GM18951 (cell line): Measurements from ENCODE around the gene MST1.

Experiments
- POLR2A ChIP-seq: IDR thresholded peaks from 4 replicates; pipeline ENCODE4 v1.6.1; 2011; ENCODE audit warnings: mild to moderate bottlenecking; ENCODE audit not compliant: insufficient read length, insufficient read depth; ENCODE audit errors: extremely low read depth
- in situ Hi-C: fragments of 300-500 bp; cut with MboI; formaldehyde crosslinking; loops from one replicate; pipeline ENCODE4 v1.12.0; 2022; ENCODE audit warnings: low sequenced_read_pairs, mixed read lengths, inconsistent platforms; ENCODE audit not compliant: unreplicated experiment

Gene MST1

GRCh38 chr3:49722896-49723295 is 33.6 kb upstream of the MST1 start:
- no peak for TF ChIP-seq POLR2A

GRCh38 chr3:49721896-49722781 is 32.9 kb upstream of the MST1 start:
- peak; percentile 20 for TF ChIP-seq POLR2A
- in situ Hi-C loops: no loop called here

More at GRCh38 chr3:49722896-49723295, 33.6 kb upstream of the MST1 start:
- in situ Hi-C loops: no loop called here

GRCh38 chr3:49721596-49721895 is 32.3 kb upstream of the MST1 start:
- in situ Hi-C loops: no loop called here
- TF ChIP-seq POLR2A: no peak

GRCh38 chr3:49720855-49721595 is 31.8 kb upstream of the MST1 start:
- in situ Hi-C loops: no loop called here
- TF ChIP-seq POLR2A: no peak

GRCh38 chr3:49719214-49719884 is 30.1 kb upstream of the MST1 start, which contains the start of gene AMIGO3:
AMIGO3 (minus strand) TSS chr3:49719684; CDS start chr3:49719465, 219 bp downstream.
- TF ChIP-seq POLR2A: peak; percentile 86

GRCh38 chr3:49718858-49719213 is 29.6 kb upstream of the MST1 start:
- TF ChIP-seq POLR2A: no peak
- in situ Hi-C loops: no loop called here

More at GRCh38 chr3:49719214-49719884, 30.1 kb upstream of the MST1 start, which contains the start of gene AMIGO3:
- in situ Hi-C loops: no loop called here

- in situ Hi-C loops: no loop called here
- TF ChIP-seq POLR2A: no peak
Measured at GRCh38 chr3:49717959-49718857, 28.9 kb upstream of the MST1 start.

- TF ChIP-seq POLR2A: no peak
- in situ Hi-C loops: no loop called here
Measured at GRCh38 chr3:49717211-49717958, 28.1 kb upstream of the MST1 start.

- peak; percentile 21 for TF ChIP-seq POLR2A
- in situ Hi-C loops: no loop called here
Measured at GRCh38 chr3:49716691-49717210, 27.5 kb upstream of the MST1 start.

- in situ Hi-C loops: no loop called here
- TF ChIP-seq POLR2A: no peak
Measured at GRCh38 chr3:49716169-49716568, 26.9 kb upstream of the MST1 start.

- no peak for TF ChIP-seq POLR2A
- in situ Hi-C loops: no loop called here
Measured at GRCh38 chr3:49715611-49716121, 26.4 kb upstream of the MST1 start.
